ENCODE results near the gene DMBX1. TPM values are rescaled to one million over a fixed set of nuclear protein-coding genes. Genes with fewer than 3 reads are reported as not detected.

The DMBX1 gene
- total and polyA plus RNA-seq, 5 donors: not detected

DNA sequence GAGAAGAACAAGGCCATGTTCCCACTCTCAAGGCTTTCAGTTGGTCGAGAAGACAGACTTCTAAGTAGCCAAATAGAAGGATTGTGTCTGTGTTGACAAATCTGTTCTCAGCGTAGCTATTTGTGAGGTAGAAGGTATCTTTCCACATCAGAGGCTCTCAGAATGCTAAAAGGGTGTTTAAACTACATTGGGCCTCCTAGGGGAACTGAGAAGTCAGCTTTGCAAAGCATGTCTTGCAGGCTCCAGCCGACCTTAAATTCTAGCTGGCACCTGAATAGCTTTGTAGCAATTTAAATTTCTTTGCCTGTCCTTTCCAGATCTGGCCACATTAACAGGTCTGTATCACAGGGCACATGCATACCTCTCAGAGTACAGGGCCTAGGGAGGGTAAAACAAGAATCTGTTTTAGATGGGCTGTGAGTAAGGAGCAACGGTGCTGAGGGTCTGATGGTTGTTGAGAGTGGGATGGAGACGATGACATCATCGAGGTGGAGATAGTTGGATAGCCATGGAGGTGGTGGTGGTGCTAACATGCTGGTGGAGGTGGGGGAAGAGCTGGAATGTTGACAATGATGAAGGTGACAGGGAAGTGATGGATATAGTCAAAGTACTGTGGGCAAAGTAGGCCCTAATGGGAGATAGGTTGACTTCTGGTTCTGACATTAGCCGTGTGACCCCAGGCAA is 17.0 kb upstream of the DMBX1 start:
- intact Hi-C loops (cut with DNase I): loop anchor here in 2 of 4 donors (10.0 kb wide), 1 partner anchor 252 kb away; no protein-coding TSS in a partner anchor
- DNase-seq (no peak), ATAC-seq (no peak)
- Histone ChIP-seq H3K4me1 (ENCODE audit: control insufficient read depth, insufficient read depth, low read length) (no peaks in the 10 kb centered on the region), H3K9me3 (ENCODE audit: control insufficient read depth, low read length) (no peaks in the 10 kb centered on the region), H3K4me3 (ENCODE audit: low read length) (no peak overlapping the region), H3K27ac (ENCODE audit: low read length) (no peak overlapping the region), H3K27me3 (ENCODE audit: control insufficient read depth, insufficient read depth) (no peaks in the 10 kb centered on the region)
- 49% methylated on average over 7 of the region's 7 CpGs for whole genome bisulfite sequencing

DNA sequence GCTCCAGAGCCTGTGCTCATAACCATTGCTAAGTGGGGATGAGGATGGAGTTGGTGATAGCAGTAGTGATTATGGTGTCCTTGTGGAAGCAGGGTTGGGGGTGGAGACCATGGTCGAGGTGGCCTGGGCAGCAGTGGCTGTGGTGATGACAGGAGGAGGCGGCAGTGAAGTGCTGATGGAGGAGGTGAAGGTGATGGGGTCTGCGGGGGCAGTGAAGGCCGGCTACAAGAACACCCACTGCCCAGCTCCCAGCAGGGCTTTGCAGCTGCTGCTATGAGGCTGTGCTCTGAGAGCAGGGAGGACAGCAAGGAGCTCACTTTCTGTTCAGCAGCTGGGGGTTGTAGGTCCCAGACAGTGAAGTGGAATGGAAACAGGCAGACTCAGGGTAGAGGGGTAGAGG is 15.6 kb upstream of the DMBX1 start:
- H3K27me3 ChIP-seq (ENCODE audit: control insufficient read depth, insufficient read depth): no peaks in the 10 kb centered on the region
- no peaks in the 10 kb centered on the region for H3K4me1 ChIP-seq (ENCODE audit: control insufficient read depth, insufficient read depth, low read length)
- H3K27ac ChIP-seq (ENCODE audit: low read length): no peak overlapping the region
- no peak overlapping the region for H3K4me3 ChIP-seq (ENCODE audit: low read length)
- intact Hi-C loops (cut with DNase I): loop anchor here in 2 of 4 donors (10.0 kb wide), 1 partner anchor 251 kb away; no protein-coding TSS in a partner anchor
- 25% methylated on average over 4 of the region's 4 CpGs for WGBS
- DNase-seq (peak in 1 of 3 donors; percentile 17), ATAC-seq (no peak)
- H3K9me3 ChIP-seq (ENCODE audit: control insufficient read depth, low read length): no peaks in the 10 kb centered on the region

- Histone ChIP-seq H3K9me3 (ENCODE audit: control insufficient read depth, low read length) (no peaks in the 10 kb centered on the region), H3K27ac (ENCODE audit: low read length) (no peak overlapping the region), H3K4me1 (ENCODE audit: control insufficient read depth, insufficient read depth, low read length) (no peaks in the 10 kb centered on the region), H3K4me3 (ENCODE audit: low read length) (no peak overlapping the region), H3K27me3 (ENCODE audit: control insufficient read depth, insufficient read depth) (no peaks in the 10 kb centered on the region)
- DNase-seq: peak in 2 of 3 donors; percentile 26 to 28
- ATAC-seq: no peak
- WGBS: 21% methylated on average over 20 of the region's 20 CpGs
- intact Hi-C loops (cut with DNase I): loop anchor here in 2 of 4 donors (10.0 kb wide), 1 partner anchor 250 kb away; no protein-coding TSS in a partner anchor
Measured at GRCh38 chr1:46474570-46474969, 15.1 kb upstream of the DMBX1 start.

DNA sequence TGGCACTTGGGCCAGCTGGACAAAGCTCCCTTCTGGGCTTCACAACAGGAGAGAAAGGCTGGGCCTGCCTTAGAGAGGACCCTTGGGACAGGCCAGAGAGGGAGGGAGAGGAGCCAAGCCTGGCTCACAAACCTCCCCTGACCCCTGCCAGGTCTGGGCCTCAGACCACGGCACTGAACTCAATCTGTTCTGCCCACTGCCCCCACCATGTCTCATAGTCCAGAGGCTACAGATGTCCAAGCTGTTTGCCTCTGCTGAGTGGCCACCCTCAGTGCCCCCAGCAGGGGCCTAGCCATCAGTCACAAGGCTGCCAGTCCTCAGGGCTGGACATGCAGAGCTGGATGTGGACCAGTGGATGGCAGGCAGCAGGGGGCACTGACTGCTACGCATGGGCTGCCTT is 13.0 kb upstream of the DMBX1 start:
- DNase-seq: peak in 2 of 3 donors; percentile 19 to 32
- H3K9me3 ChIP-seq (ENCODE audit: control insufficient read depth, low read length): no peaks in the 10 kb centered on the region
- no peaks in the 10 kb centered on the region for H3K27me3 ChIP-seq (ENCODE audit: control insufficient read depth, insufficient read depth)
- intact Hi-C loops (cut with DNase I): loop anchor here in 3 of 4 donors (5.0 to 10.0 kb wide), 2 partner anchors 51 to 248 kb away; no protein-coding TSS in a partner anchor
- no peak overlapping the region for H3K27ac ChIP-seq (ENCODE audit: low read length)
- H3K4me3 ChIP-seq (ENCODE audit: low read length): no peak overlapping the region
- WGBS: 70% methylated on average over 2 of the region's 2 CpGs
- ATAC-seq: peak in 1 of 2 donors; percentile 18
- no peaks in the 10 kb centered on the region for H3K4me1 ChIP-seq (ENCODE audit: control insufficient read depth, insufficient read depth, low read length)

- intact Hi-C loops (cut with DNase I): loop anchor here in 3 of 4 donors (5.0 to 10.0 kb wide), 2 partner anchors 50 to 247 kb away; no protein-coding TSS in a partner anchor
- Histone ChIP-seq H3K4me3 (ENCODE audit: low read length) (no peak overlapping the region), H3K9me3 (ENCODE audit: control insufficient read depth, low read length) (no peaks in the 10 kb centered on the region), H3K4me1 (ENCODE audit: control insufficient read depth, insufficient read depth, low read length) (no peaks in the 10 kb centered on the region), H3K27ac (ENCODE audit: low read length) (no peak overlapping the region), H3K27me3 (ENCODE audit: control insufficient read depth, insufficient read depth) (no peaks in the 10 kb centered on the region)
- peak; percentile 58 to 76 for ATAC-seq
- peak; percentile 62 to 87 (median 87) for DNase-seq
- WGBS: 28% methylated on average over 11 of the region's 11 CpGs
Measured at GRCh38 chr1:46477153-46477929, 12.3 kb upstream of the DMBX1 start.

DNA sequence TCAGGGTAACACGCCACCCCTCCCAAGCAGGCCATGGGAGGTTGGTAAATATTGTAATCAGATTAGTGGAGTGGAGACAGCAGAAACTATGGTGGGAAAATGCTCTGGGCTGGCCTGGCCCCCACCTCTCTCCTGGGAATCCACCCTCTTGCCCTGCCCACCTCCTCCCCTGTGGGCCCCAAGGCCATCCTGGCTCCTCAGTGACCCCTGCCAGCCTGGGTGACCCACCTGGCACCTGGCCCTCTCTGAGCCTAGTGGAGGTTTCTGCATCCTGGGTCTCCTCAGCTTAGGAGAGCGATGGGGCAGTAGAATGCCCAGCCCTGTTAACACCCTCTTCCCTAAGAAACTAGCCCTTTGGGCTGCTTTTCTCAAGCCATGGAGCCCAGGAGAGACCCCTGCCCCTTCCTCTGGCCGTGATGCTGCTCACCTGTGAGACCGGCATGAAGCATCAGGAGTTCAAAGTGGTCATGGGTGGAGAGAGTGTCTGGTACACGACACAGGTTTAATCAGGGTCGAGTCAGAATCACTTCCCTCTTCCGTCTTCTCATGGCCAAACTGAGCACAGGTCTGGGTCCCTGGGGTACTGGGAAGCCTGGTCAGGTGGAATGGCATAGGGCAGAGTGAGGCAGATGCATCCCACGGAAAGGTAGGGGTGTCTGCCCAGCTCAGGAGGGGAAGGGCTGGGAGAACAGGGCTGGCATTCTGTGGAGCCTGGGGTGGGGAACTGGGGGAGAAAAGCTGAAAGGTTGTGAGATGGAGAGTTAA is 10.7 kb upstream of the DMBX1 start:
- peak in 2 of 3 donors; percentile 6 to 32 for DNase-seq
- ATAC-seq: no peak
- Histone ChIP-seq H3K9me3 (ENCODE audit: control insufficient read depth, low read length) (no peaks in the 10 kb centered on the region), H3K4me3 (ENCODE audit: low read length) (no peak overlapping the region), H3K27me3 (ENCODE audit: control insufficient read depth, insufficient read depth) (no peaks in the 10 kb centered on the region), H3K27ac (ENCODE audit: low read length) (no peak overlapping the region), H3K4me1 (ENCODE audit: control insufficient read depth, insufficient read depth, low read length) (no peaks in the 10 kb centered on the region)
- 64% methylated on average over 8 of the region's 8 CpGs for WGBS
- intact Hi-C loops (cut with DNase I): loop anchor here (2.0 to 10.0 kb wide), 3 partner anchors 48 to 246 kb away; no protein-coding TSS in a partner anchor

DNA sequence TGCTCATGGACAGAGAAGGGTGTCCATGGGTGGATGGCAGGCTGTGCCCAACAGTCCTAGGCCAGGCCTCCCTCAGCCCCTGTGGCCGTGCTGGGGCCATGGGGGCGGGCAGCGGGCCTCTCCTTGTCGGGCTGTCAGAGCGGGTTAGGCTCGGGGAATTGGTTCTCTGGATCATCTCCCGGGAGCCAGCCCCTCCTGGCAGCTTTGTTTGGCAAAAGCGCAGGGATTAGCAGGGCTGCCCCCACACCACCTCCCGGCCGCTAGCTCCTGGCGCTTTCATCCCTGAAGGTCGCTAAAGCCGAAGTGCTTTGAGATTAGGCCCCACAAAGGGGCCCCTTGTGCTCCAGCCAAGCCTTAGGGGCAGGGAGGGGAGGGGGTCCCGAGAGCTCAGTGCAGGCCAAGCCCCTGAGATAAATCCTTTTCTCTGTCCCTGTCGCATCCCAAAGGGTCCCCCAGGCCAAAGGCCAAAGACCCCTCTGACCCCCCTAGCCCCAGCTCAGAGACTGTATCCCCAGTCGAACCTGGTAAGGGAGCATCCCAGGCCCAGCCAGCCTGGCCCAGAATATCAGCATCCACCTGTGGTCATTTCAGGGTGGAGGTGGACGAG is 9.8 kb upstream of the DMBX1 start:
- ATAC-seq (no peak), DNase-seq (peak in 2 of 3 donors; percentile 14 to 43)
- H3K4me1 ChIP-seq (ENCODE audit: control insufficient read depth, insufficient read depth, low read length): no peaks in the 10 kb centered on the region
- intact Hi-C loops (cut with DNase I): loop anchor here (2.0 to 10.0 kb wide), 3 partner anchors 47 to 245 kb away; no protein-coding TSS in a partner anchor
- H3K27me3 ChIP-seq (ENCODE audit: control insufficient read depth, insufficient read depth): no peaks in the 10 kb centered on the region
- 39% methylated on average over 17 of the region's 17 CpGs for WGBS
- no peak overlapping the region for H3K27ac ChIP-seq (ENCODE audit: low read length)
- H3K9me3 ChIP-seq (ENCODE audit: control insufficient read depth, low read length): no peaks in the 10 kb centered on the region
- no peak overlapping the region for H3K4me3 ChIP-seq (ENCODE audit: low read length)

DNA sequence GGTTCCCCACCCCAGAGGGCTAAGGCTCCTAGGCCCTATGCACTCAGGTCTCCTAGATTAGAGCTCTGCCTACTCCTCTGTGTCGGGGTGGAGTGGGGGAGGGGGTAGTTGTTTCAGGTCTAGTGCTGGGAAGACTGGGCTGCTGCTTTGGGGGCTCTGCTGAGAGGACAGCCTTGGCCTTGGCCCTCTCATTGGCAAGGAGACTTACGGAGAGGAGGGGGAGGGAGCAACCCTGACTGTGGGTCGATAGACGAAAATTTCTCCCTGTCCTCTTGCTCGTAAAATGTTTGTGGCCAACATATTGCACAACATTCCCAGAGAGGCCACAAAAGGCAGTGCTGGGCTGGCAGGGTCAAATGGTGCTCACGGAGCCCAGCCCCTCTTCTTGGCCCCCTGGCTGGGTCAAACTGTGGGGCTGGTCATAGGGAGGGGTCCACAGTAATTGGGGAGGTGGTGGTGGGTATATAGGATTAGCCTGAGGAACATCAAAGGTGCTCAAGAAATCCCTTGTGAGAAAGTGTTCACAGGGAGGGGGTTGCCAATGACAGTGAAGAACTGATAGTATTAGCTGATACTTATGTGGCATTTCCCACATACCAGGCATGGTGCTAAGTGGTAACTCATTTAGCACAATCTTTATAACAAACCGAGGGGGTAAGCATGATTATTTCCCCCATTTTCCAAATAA is 8.5 kb upstream of the DMBX1 start:
- H3K27me3 ChIP-seq (ENCODE audit: control insufficient read depth, insufficient read depth): no peaks in the 10 kb centered on the region
- no peak overlapping the region for H3K27ac ChIP-seq (ENCODE audit: low read length)
- ATAC-seq (no peak), DNase-seq (peak in 2 of 3 donors; percentile 27 to 35)
- intact Hi-C loops (cut with DNase I): loop anchor here in 1 of 4 donors (2.0 kb wide), 1 partner anchor 46 kb away; no protein-coding TSS in a partner anchor
- no peaks in the 10 kb centered on the region for H3K9me3 ChIP-seq (ENCODE audit: control insufficient read depth, low read length)
- 30% methylated on average over 7 of the region's 7 CpGs for WGBS
- H3K4me1 ChIP-seq (ENCODE audit: control insufficient read depth, insufficient read depth, low read length): no peaks in the 10 kb centered on the region
- no peak overlapping the region for H3K4me3 ChIP-seq (ENCODE audit: low read length)

GRCh38 chr1:46481961-46482360 is 7.7 kb upstream of the DMBX1 start:
- no peaks in the 10 kb centered on the region for H3K27me3 ChIP-seq (ENCODE audit: control insufficient read depth, insufficient read depth)
- DNase-seq (no peak), ATAC-seq (no peak)
- intact Hi-C loops (cut with DNase I): loop anchor here in 1 of 4 donors (2.0 kb wide), 1 partner anchor 45 kb away; no protein-coding TSS in a partner anchor
- H3K4me1 ChIP-seq (ENCODE audit: control insufficient read depth, insufficient read depth, low read length): no peaks in the 10 kb centered on the region
- H3K27ac ChIP-seq (ENCODE audit: low read length): no peak overlapping the region
- no peak overlapping the region for H3K4me3 ChIP-seq (ENCODE audit: low read length)
- WGBS: 45% methylated on average over 4 of the region's 4 CpGs
- no peaks in the 10 kb centered on the region for H3K9me3 ChIP-seq (ENCODE audit: control insufficient read depth, low read length)

DNA sequence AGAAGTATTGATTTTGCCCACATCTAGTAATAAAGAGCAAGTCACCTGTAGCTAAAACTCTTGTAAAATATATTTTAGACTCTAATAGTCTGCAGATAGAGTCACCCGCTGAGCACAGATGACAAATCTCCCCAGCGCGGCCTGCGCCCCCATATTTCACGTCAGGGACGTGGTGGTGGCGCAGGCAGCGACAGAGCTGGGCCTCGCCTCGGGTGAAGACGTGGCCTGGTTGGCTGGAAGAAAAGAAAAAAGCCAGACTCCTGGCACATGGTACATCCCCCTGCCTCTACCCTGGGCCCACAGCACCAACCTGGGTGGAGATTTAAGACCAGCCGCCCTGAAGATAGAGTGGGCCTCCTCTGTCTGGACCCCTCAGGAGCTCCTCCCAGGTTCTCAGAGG is 6.0 kb upstream of the DMBX1 start:
- Histone ChIP-seq H3K9me3 (ENCODE audit: control insufficient read depth, low read length) (no peaks in the 10 kb centered on the region), H3K4me3 (ENCODE audit: low read length) (no peak overlapping the region), H3K27me3 (ENCODE audit: control insufficient read depth, insufficient read depth) (no peaks in the 10 kb centered on the region), H3K4me1 (ENCODE audit: control insufficient read depth, insufficient read depth, low read length) (no peaks in the 10 kb centered on the region), H3K27ac (ENCODE audit: low read length) (no peak overlapping the region)
- DNase-seq (peak in 1 of 3 donors; percentile 8), ATAC-seq (no peak)
- intact Hi-C loops (cut with DNase I): no loop called here
- WGBS: 88% methylated on average over 12 of the region's 12 CpGs

Measured in right cardiac atrium (tissue), 5 donors.